KG1 (cell line): Measurements from ENCODE around the gene CCDC142.

Experiments used
- DNase-seq: peaks from one replicate; lab custom pipeline; 2025; lab: John Stamatoyannopoulos, UW

Gene CCDC142

DNA sequence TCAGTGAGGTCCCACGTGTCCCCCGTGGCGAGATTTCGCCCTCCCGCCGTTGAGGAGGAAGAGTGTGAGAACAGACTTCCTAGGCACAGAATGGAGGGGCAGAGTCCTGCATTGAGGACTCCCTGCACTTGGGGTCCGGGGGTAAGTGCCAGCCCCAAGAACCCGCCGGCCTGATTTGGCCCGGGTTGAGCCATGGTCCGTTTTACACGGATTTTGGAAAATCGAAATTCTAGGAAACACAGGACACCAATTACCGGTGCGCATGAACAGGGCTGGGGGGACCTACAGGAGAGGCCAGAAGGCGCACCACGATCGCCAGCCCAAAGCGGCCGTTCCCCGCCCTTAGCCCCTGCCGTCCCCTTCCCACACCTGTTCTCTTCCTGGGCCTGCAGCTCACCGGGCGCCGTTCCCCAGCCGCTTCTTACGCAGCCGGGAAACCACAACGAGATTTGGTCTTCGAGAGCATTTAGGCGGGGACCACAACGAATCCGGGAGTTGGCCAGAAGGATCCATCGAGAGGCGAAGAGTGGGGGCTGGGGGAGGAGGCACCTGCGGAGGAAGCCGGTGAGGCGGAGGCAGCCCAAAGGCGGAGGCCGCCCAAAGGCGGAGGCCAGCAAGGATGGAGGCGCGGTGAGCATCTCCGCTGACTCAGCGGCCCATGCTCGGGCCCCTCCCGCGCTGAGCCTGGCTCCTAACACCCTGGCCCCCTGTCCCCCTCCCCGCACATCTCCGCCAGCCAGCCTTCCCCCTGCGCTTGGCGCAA is 31.0 kb upstream of the CCDC142 start:
- DNase-seq: no peak

- no peak for DNase-seq
Observed at GRCh38 chr2:74512744-74513604, 30.2 kb upstream of the CCDC142 start.

DNA sequence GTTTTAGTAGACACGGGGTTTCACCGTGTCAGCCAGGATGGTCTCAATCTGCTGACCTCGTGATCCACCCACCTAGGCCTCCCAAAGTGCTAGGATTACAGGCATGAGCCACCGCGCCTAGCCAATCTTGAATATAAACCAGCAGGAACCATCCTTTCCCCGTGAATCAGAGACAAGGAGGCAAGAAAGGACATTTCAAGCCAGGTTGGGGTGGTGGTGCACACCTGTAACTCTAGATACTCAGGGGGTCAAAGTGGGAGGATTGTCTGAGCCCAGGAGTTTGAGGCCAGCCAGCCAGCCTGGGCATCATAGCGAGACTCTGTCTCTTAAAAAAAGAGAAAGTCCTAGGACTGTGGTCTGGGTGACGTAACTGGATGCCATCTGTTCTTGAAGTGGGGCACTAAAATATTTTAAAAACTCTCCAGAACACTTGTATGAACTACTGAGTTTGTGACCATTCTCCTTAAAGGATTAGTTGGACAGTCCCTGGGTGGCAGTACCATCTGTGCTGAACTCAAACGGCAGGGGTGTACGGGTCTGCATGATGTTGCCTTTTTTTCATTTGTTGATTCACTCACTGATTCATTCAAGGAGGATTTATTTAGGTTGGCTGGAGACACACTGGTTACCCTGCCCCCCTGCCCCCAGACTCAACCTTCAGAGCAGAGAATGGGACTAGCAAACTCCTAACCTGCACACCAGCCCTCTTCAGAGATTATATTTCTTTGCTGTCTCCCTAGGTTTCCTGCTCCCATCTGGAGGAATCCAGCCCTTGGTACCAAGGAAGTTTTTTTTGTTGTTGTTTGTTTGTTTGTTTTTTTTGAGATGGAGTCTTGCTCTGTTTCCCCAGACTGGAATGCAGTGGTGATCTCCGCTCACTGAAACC is 28.5 kb upstream of the CCDC142 start:
- DNase-seq: no peak

GRCh38 chr2:74510272-74510671 is 27.5 kb upstream of the CCDC142 start:
- DNase-seq: no peak

- no peak for DNase-seq
Observed at GRCh38 chr2:74507926-74508520, 25.2 kb upstream of the CCDC142 start.

DNA sequence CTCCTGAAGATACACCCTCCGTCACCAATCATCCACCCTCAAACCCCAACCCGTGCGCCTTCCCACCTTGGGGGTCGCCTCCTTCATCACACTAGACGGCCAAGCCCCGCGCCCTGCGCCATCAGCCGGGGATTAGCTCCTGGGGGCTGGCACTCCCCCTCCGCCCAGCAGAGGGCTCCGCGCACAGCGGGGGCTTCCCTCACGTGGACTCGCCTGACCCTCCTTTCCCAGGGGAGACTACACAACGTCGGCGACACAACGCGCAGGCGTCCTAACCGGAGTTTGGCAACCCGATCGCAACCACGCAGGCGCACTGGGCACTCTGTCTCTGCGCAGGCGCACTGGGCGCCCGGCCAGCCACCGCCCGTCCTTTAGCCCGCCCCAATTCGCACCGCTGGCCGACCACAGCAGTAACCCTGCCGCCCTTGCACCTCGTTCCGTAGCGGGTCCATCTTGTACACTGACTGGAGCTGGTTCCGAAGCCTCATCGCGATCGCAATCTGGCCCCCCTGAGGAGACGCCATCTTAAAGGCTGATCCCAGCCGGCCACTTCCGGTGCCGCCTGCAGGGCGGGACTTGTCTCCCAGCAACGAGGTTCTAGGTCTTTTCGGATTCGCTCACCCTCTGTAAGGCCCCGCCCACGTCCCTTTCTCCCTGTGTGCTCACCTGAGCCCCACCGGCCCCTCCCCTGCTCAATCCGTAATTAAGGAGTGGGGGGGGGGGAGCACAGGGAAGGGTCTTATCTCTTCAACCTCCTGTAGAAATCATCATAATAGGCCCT is 24.5 kb upstream of the CCDC142 start, which contains the start of gene PCGF1:
TSS of gene PCGF1 (minus strand) at position 551 of the 781 bp plus-strand sequence. CDS start at position 524, 27 bp downstream.
- peak; percentile 97 for DNase-seq

GRCh38 chr2:74505448-74506246 is 22.8 kb upstream of the CCDC142 start:
- DNase-seq: no peak

- no peak for DNase-seq
Observed at GRCh38 chr2:74504591-74504990, 21.8 kb upstream of the CCDC142 start.

DNA sequence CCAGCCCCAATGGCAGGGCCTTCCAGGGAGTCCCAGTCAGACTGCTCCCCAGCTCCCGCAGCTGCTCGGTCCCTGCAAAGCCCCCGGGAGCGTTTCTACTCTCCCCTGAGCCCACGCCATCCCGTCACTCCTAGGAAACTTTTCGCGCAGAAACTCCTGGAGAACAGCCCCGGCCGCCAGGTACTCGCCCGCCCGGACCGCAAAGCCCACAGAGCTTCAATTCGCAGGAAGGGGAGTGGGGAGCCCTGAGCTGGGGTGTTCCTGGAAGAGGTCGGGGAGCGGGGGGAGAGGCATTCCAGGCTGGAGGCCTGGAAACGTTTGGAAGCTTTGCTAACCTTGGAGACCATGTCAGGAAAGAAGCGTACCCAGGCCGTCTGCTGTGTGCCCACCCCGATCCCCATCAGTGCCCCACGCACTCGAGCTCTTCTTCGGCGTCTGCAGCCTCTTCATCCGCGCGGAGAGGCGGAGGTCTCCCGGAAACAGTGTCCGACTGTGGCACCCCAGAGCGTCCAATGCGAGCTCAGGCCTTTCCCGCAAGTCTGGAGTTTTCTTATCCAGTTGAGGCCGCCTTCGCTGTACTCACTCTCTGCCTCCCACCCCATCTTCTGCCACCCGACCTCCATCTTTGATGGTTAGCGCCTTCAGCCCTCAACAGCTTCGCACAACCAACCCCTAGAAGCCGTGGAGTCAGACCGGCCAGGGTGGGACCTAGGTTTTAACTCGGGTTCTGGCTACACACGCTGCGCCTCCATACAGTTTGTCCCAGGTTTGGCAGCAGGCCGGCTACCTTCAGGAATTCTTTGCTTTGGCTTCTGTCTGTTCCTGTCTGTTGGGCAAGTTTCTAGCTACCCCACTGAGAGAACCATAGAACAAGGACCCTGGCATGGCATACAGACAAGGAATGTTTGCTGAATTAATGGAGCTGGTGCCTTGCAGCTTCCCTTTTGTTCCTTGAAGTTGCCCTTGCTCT is 21.0 kb upstream of the CCDC142 start:
- no peak for DNase-seq

- no peak for DNase-seq
Observed at GRCh38 chr2:74502720-74503505, 20.1 kb upstream of the CCDC142 start.

GRCh38 chr2:74502147-74502719 is 19.4 kb upstream of the CCDC142 start:
- DNase-seq: no peak

DNA sequence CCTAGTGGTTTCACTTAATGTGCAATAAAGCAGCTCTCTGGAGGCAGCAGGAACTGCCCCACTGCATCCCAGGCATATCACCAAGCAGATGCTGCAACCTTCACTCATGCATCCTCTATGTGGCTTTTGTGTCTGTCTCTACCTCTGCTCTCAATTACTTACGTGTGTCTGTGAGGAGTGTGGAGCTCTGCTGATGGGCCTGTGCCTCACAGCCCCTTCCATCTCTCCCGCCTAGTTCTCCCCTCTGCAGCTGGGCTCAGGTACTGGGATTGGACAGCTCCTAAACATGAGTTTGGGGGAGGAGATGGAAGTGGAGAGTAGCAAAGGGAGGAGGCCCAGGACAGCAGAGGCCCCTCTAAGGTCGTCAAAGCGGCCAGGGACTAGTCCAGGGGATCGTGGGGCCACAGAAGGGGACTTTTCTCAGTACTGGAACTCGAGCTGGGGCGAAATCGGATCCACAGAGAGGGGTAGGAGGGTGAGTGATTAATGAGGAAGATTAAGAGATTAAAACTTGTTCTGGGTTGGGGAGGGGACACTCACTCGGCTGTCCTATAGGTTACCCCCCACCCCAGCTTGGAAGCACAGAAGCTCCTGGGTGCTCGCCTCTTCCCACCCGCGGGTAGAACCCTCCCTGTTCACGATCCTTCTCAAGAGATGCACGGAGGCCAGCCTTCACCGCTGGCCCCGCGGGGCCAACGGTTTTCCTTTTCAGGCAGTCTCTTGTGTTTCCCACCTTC is 18.7 kb upstream of the CCDC142 start:
- DNase-seq: no peak

DNA sequence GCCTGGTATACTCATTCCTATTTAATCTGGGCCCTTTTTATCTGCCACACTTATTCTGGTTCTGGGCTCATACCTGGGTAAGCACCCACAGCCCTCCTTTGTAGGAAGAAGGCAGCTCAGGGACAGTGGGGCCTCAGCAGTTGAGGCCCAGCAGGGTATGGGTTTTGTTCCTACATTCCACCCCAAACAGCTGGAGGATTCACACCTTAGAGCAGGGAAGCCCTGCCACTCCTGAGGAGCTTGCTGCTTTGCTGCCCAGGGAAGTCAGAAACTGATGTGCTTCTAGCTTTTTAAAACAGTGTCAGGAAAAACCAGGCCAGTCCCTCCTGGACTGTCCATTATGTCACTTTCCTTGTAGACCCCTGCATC is 17.8 kb upstream of the CCDC142 start:
- DNase-seq: no peak

DNA sequence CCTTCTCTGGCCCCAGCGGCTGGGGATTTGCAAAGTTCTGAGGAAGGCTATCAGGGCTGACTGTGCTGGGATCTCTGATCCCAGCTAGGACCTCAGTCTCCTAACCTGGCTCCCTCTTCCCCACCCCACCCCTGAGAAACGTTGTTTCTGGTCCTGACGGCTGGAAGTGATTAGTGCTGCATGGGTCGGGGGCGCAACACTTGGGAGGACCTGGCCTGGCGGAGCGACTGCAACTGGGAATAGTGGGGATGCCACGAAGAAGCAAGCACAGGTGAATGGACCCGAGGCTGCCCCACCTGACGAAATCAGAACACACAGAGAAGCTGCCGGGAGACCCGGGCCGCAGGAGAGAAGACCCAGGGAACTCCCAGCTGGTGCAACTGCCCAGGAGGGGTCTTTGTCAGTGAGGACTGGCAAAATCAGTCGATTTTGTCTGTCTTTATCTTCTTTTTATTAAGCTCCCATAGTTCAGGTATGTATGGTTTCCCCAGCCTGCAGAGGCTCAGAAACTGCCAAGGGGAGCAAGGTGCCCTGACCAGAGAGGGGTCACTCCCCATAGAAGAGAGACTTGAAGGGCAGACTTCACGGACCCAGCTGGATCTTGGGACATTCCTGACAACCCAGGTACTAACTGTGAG is 17.3 kb upstream of the CCDC142 start:
- DNase-seq: no peak

GRCh38 chr2:74499267-74499939 is 16.6 kb upstream of the CCDC142 start, which contains the start of gene LBX2:
Gene LBX2 (minus strand): TSS chr2:74499603. CDS start chr2:74499537, 66 bp downstream.
- peak; percentile 24 for DNase-seq
